GM12872 (cell line): ENCODE data around the gene GPRC5D.

Experiments used
- CTCF ChIP-seq: IDR thresholded peaks from 3 replicates; pipeline ENCODE4 v1.5.1; 2011; ENCODE audit warnings: low read depth, mild to moderate bottlenecking, low read length, moderate library complexity; ENCODE audit not compliant: insufficient read depth

Gene GPRC5D

GRCh38 chr12:12997734-12998133, 45.8 kb upstream of the GPRC5D start:
- TF ChIP-seq CTCF = no peak

DNA sequence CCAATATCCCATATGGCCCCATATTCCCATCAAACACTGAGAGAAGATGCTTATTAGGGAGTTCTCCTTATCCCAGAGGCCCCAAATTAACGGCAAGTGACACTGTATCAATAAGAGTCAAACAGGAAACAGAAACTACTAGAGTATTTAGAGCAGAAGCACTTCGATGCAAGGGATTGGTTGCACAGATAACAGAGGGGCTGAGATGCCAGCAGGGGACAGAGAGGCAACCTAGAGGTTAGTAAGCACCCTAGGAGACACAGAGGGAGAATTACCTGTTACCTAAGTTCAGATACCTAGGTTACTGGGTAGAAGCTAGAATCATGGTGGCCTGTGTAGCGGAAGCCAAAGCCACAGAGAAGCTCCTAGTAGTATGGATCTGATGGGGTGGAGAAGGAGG, 45.2 kb upstream of the GPRC5D start:
- TF ChIP-seq CTCF = no peak

GRCh38 chr12:12996209-12996608, 44.2 kb upstream of the GPRC5D start:
- TF ChIP-seq CTCF = no peak

DNA sequence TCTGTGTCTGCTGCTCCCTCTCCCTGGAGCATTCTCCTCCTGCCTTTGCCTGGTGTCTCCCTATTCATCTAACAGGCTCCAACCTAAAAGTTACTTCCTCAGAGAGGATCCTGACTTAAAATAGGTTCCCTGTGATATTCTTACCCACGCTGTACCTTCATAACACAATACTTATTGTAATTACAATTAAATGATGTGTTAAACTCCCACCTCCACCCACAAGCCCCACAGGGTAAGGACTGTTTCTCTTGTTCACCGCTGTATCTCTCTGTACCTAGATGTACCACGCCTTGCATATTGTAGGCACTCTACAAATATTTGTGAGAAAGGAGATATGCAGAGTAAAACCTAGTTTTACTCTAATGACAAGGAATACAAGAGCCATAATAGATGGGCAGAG, 43.1 kb upstream of the GPRC5D start:
- TF ChIP-seq CTCF = no peak

DNA sequence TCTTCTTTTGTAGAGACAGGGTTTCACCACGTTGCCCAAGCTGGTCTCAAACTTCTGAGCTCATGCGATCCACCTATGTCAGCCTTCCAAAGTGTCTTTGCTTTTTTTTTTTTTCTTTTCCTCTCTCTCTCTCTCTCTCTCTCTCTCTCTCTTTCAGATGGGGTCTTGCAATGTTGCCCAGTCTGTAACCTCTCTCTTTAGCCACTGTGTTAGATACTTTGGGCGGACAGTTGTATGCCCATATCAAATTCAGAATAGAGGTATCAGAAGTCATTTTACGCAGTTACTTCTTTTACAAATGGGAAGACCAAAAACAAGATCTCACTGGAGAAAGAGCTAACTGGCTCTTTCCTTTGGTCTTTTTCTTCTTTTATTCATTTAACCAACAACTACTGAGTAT, 41.4 kb upstream of the GPRC5D start:
- no peak for TF ChIP-seq CTCF

GRCh38 chr12:12992418-12993130, 40.6 kb upstream of the GPRC5D start:
- no peak for TF ChIP-seq CTCF

DNA sequence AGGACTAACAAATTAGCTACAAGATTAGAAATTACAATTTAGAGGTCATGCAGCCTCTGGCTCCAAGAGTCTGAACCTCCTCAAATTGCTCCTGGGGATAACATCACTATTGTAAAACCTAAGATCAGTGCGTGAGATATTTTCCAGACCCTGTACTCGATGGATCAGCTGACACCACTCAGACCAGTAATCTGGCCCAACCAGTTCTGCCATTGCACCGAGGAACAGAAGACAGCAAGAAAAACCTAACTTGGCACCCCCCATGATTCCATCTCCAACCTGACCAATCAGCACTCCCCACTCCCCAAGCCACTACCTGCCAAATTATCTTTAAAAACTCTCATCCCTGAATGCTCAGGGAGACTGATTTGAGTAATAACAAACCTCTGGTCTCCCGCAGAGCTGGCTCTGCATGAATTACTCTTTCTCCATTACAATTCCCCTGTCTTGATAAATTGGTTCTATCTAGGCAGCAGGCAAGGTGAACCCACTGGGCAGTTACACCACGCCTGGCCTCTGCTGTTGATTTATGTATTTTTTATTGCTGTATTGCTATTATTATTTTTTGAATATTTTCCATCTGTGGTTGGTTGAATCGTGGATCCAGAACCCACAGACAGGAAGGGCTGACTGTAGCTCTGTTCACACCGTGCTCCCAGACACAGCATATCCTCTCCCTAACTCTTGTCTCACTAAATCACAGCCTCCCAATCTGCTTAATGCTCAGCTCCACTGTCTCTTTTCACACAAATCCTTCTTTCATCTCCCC, 38.9 kb upstream of the GPRC5D start:
- no peak for TF ChIP-seq CTCF
